GM23338 (cell line): ENCODE results near the gene NTN4. TPM values are rescaled to one million over a fixed set of nuclear protein-coding genes. Genes with fewer than 3 reads are reported as not detected.

Source experiments
- ATAC-seq: fragments of 200-7000 bp; cut with Tn5 transposase; 3 replicates; pipeline ENCODE4 v1.9.1; 2020
- DNase-seq: peaks from one replicate; pipeline ENCODE4 v3.0.0-alpha.2; 2015; ENCODE audit warnings: low spot score
- H2AFZ ChIP-seq: fragments of 200-600 bp; sonication (generic); 2 replicates; pipeline ENCODE4 v1.8.0; 2016; ENCODE audit warnings: antibody characterized with exemption, mild to moderate bottlenecking, moderate library complexity
- H3F3A ChIP-seq: fragments of 200-600 bp; sonication (generic); replicated peaks from 2 replicates; pipeline ENCODE4 v1.8.0; 2017; ENCODE audit warnings: antibody characterized with exemption, mixed run types, low read depth
- H3K27ac ChIP-seq: fragments of 200-600 bp; sonication (generic); 2 replicates; pipeline ENCODE4 v1.6.1; 2016; ENCODE audit warnings: low read depth
- H3K27me3 ChIP-seq: fragments of 200-600 bp; sonication (generic); 2 replicates; pipeline ENCODE4 v1.8.0; 2016; ENCODE audit warnings: mild to moderate bottlenecking, mixed run types, moderate library complexity; ENCODE audit not compliant: insufficient read depth
- H3K36me3 ChIP-seq: fragments of 200-600 bp; sonication (generic); 2 replicates; pipeline ENCODE4 v1.8.0; 2016; ENCODE audit warnings: mild to moderate bottlenecking; ENCODE audit not compliant: insufficient read depth
- H3K4me1 ChIP-seq: fragments of 200-600 bp; sonication (generic); 2 replicates; pipeline ENCODE4 v1.8.0; 2016; ENCODE audit warnings: mild to moderate bottlenecking, moderate library complexity; ENCODE audit not compliant: insufficient read depth
- H3K4me2 ChIP-seq: fragments of 200-600 bp; sonication (generic); 2 replicates; pipeline ENCODE4 v1.7.1; 2017; ENCODE audit warnings: mixed run types
- H3K4me3 ChIP-seq: fragments of 200-600 bp; sonication (generic); 2 replicates; pipeline ENCODE4 v1.6.1; 2016; ENCODE audit warnings: mixed run types
- H3K79me2 ChIP-seq: fragments of 200-600 bp; sonication (generic); replicated peaks from 2 replicates; pipeline ENCODE4 v1.8.0; 2017; ENCODE audit warnings: mild to moderate bottlenecking; ENCODE audit not compliant: insufficient read depth
- H3K9me2 ChIP-seq: fragments of 200-600 bp; sonication (generic); 2 replicates; pipeline ENCODE4 v1.8.0; 2017; ENCODE audit not compliant: insufficient read depth
- H4K20me1 ChIP-seq: fragments of 200-600 bp; sonication (generic); replicated peaks from 2 replicates; pipeline ENCODE4 v1.8.0; 2017; ENCODE audit warnings: mild to moderate bottlenecking; ENCODE audit not compliant: insufficient read depth
- H3K27ac Mint-ChIP-seq: 2 replicates; pipeline ENCODE4 v1.8.0; 2020; ENCODE audit warnings: inconsistent platforms, mild to moderate bottlenecking, moderate library complexity, mixed read lengths
- H3K27me3 Mint-ChIP-seq: 3 replicates; pipeline ENCODE4 v1.8.0; 2022; ENCODE audit warnings: low read depth, mild to moderate bottlenecking, moderate library complexity, mixed read lengths, inconsistent platforms; ENCODE audit not compliant: insufficient read depth, poor library complexity
- H3K36me3 Mint-ChIP-seq: 3 replicates; pipeline ENCODE4 v1.8.0; 2021; ENCODE audit warnings: low read depth, mild to moderate bottlenecking, inconsistent platforms, moderate library complexity, mixed read lengths
- H3K4me1 Mint-ChIP-seq: 3 replicates; pipeline ENCODE4 v1.8.0; 2020; ENCODE audit warnings: mild to moderate bottlenecking, inconsistent platforms, mixed read lengths
- H3K4me3 Mint-ChIP-seq: 3 replicates; pipeline ENCODE4 v1.8.0; 2021; ENCODE audit warnings: moderate library complexity, mild to moderate bottlenecking, inconsistent platforms, mixed read lengths
- H3K9me3 Mint-ChIP-seq: 3 replicates; pipeline ENCODE4 v1.8.0; 2020; ENCODE audit warnings: moderate library complexity, mild to moderate bottlenecking, inconsistent platforms, mixed read lengths
- CREB1 ChIP-seq: fragments of 250-450 bp; sonication (Bioruptor Pico); IDR thresholded peaks from 2 replicates; pipeline ENCODE4 v1.5.0; 2020; ENCODE audit warnings: low read depth, mild to moderate bottlenecking, moderate library complexity
- CTCF ChIP-seq, 2 experiments: fragments of 200-600 bp in 1 of 2; sonication (generic) in 1 of 2; conservative IDR thresholded peaks; 2 replicates each; pipeline versions ENCODE4 v1.5.1 to v1.6.1; 2016 to 2017; ENCODE audit warnings: antibody characterized with exemption in 2 of 2, low read depth in 2 of 2, mild to moderate bottlenecking in 2 of 2, moderate library complexity in 1 of 2
- ETS1 ChIP-seq: IDR thresholded peaks from 2 replicates; pipeline ENCODE4 v1.6.1; 2016; ENCODE audit warnings: antibody characterized with exemption
- EZH2 ChIP-seq: fragments of 200-600 bp; sonication (generic); IDR thresholded peaks from one replicate; pipeline ENCODE4 v1.8.0; 2017; ENCODE audit warnings: antibody characterized with exemption, mild to moderate bottlenecking, low read depth; ENCODE audit not compliant: unreplicated experiment
- EZH2phosphoT487 ChIP-seq: fragments of 200-600 bp; sonication (generic); IDR thresholded peaks from one replicate; pipeline ENCODE4 v1.8.1; 2018; ENCODE audit warnings: antibody characterized with exemption; ENCODE audit not compliant: unreplicated experiment
- JUNB ChIP-seq: IDR thresholded peaks from one replicate; pipeline ENCODE4 v1.6.1; 2016; ENCODE audit warnings: antibody characterized with exemption; ENCODE audit not compliant: unreplicated experiment
- NANOG ChIP-seq: IDR thresholded peaks from 2 replicates; pipeline ENCODE4 v1.6.1; 2016; ENCODE audit warnings: antibody characterized with exemption, borderline replicate concordance
- POLR2AphosphoS5 ChIP-seq: IDR thresholded peaks from 2 replicates; pipeline ENCODE4 v1.6.1; 2016; ENCODE audit warnings: antibody characterized with exemption, low read depth
- REST ChIP-seq: IDR thresholded peaks from one replicate; pipeline ENCODE4 v1.6.1; 2018; ENCODE audit warnings: antibody characterized with exemption; ENCODE audit not compliant: unreplicated experiment
- STAT1 ChIP-seq: IDR thresholded peaks from one replicate; pipeline ENCODE4 v1.6.1; 2016; ENCODE audit warnings: antibody characterized with exemption; ENCODE audit not compliant: unreplicated experiment
- ZNF114 ChIP-seq: fragments of 250-450 bp; sonication (Bioruptor Pico); IDR thresholded peaks from 2 replicates; pipeline ENCODE4 v1.5.0; 2020; ENCODE audit warnings: mild to moderate bottlenecking, moderate library complexity
- ZNF331 ChIP-seq: fragments of 250-450 bp; sonication (Bioruptor Pico); IDR thresholded peaks from 2 replicates; pipeline ENCODE4 v1.5.0; 2020; ENCODE audit warnings: low read depth, mild to moderate bottlenecking, moderate library complexity
- ZNF462 ChIP-seq: fragments of 250-450 bp; sonication (Bioruptor Pico); IDR thresholded peaks from 2 replicates; pipeline ENCODE4 v1.5.0; 2020; ENCODE audit warnings: mild to moderate bottlenecking, moderate library complexity
- polyA plus RNA-seq: library from polyadenylated mRNA; unstranded; fragments of >200 nt; fragmentation: Nextera tagmentation; extraction: Ambion mirVana; gene quantifications from 2 replicates; pipeline ENCODE4 v1.2.1, GENCODE V29; 2016
- total RNA-seq: library from RNA; depleted of rRNA; stranded (reverse); fragments of >200 nt; shearing (Covaris generic); gene quantifications from 2 replicates; pipeline ENCODE4 v1.2.3, GENCODE V29; 2014

The NTN4 gene
- total and polyA plus RNA-seq, 2 experiments from 2014 or later = 1.5 to 3.8 TPM

GRCh38 chr12:95633049-95633731 lies 157.4 kb downstream of the NTN4 start:
- Mint-ChIP-seq H3K36me3 (peaks cover 16% of the 10 kb centered on the region; the same call in 2 of the 3 replicates), H3K27me3 (peaks cover 3% of the 10 kb centered on the region), H3K27ac (peak overlapping the region; percentile 43; the same call in 1 of the 2 replicates), H3K4me3 (no peak overlapping the region), H3K4me1 (no peaks in the 10 kb centered on the region), H3K9me3 (no peaks in the 10 kb centered on the region)
- ATAC-seq = no peak
- Histone ChIP-seq H2AFZ (no peak overlapping the region), H3F3A (no peaks in the 10 kb centered on the region), H3K27ac (0 out of 2 replicates have a peak overlapping the region, but pooled peaks have one; percentile 39), H3K4me3 (no peak overlapping the region), H3K4me1 (no peaks in the 10 kb centered on the region), H3K79me2 (no peaks in the 10 kb centered on the region), H3K4me2 (no peak overlapping the region), H4K20me1 (no peaks in the 10 kb centered on the region), H3K27me3 (no peaks in the 10 kb centered on the region), H3K36me3 (no peaks in the 10 kb centered on the region), H3K9me2 (0 out of 2 replicates have a peak, but pooled peaks cover 5% of the 10 kb centered on the region)
- TF ChIP-seq EZH2 = no peak
- TF ChIP-seq JUNB = no peak
- TF ChIP-seq ETS1 = no peak
- no peak for TF ChIP-seq ZNF114
- TF ChIP-seq CTCF (conservative IDR thresholded peaks at IDR 0.05; ENCODE audit: low read depth in 2 of 2) = no peak
- TF ChIP-seq ZNF331 = no peak
- no peak for TF ChIP-seq NANOG
- TF ChIP-seq POLR2AphosphoS5 = no peak
- TF ChIP-seq STAT1 = no peak
- no peak for TF ChIP-seq REST
- TF ChIP-seq ZNF462 (CRISPR knock-in tag) = no peak
- no peak for TF ChIP-seq CREB1 (CRISPR knock-in tag)
- no peak for TF ChIP-seq EZH2phosphoT487
- DNase-seq = no peak
